ENCODE measurements around the gene PLAAT1.

The PLAAT1 gene

DNA sequence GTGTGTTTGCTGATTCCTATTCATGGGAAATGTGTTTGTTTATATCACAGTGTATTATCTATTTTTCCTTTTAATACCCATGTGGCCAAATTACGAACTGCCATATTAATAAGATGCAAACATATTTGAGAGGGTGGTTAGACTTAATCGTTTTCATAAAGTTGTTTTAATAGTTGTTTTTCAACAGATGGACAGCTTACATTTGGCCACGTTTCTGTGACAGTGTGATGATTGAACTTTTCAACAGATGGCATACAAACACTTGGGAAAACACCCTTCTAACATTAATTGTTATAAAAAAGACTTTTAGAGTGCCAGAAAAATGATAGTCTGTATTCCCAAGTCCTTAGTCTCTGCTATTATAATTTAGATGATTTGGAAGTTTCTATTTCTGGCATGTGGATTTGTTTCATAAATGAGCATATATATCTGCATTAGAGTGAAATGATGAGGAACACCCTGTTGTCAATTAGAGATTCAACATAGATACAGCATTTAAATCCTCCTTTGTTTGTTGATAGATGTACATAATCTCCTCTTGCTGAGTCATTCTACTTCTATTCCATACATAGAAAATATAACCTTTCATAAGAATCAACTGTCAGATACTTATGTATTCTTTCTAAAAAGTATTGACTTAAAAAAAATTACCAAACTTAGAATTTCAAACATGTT is 13.1 kb downstream of the PLAAT1 start:
- no peak for DNase-seq

DNA sequence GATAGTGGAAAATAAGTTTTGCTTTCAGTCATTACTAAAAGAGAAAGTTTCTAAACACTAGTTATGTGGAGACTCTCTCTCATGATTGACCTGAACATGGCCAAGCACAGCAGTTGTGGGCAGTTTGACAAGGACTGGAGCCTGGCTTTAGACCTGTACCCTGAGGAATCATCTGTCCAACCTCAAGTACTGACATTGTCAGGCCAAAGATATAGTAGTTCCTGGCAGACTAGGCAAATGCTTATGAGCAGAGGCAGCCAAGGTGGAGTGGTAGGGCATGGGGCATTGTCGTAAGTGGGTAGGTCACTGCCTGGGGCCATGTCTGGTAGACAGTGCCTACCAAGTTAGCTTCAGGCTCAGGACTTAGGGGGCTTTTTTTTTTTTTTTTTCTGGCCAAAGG is 20.9 kb downstream of the PLAAT1 start:
- DNase-seq, result no peak

DNA sequence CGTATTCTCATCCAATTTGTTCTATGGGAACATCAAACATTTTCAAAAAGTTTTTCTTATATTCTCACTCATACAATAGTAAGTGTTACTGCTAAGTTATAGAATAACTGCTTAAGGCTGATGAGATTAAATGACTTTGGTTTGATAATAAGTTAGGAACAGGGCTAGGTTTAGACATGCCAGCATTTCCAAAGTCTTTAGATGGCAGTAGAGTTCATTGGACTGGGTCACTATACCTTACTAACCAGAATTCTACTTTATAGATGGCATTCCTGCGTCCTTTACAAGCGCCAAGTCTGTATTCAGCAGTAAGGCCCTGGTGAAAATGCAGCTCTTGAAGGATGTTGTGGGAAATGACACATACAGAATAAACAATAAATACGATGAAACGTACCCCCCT is 21.7 kb downstream of the PLAAT1 start:
- DNase-seq, result no peak

GRCh38 chr3:193269343-193270028 is 28.5 kb downstream of the PLAAT1 start:
- no peak for DNase-seq

DNA sequence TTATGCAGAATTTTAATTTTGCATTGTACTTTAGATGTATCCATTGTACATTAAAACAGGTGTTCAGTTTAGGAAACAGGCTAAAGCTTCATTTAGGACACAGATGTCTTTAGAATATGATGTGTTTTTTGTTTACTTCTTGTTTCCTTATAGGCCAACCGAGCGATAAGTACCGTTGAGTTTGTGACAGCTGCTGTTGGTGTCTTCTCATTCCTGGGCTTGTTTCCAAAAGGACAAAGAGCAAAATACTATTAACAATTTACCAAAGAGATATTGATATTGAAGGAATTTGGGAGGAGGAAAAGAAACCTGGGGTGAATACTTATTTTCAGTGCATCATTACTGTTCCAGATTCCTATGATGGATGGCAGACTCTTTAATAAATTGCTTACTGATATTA is 29.4 kb downstream of the PLAAT1 start:
- no peak for DNase-seq

DNA sequence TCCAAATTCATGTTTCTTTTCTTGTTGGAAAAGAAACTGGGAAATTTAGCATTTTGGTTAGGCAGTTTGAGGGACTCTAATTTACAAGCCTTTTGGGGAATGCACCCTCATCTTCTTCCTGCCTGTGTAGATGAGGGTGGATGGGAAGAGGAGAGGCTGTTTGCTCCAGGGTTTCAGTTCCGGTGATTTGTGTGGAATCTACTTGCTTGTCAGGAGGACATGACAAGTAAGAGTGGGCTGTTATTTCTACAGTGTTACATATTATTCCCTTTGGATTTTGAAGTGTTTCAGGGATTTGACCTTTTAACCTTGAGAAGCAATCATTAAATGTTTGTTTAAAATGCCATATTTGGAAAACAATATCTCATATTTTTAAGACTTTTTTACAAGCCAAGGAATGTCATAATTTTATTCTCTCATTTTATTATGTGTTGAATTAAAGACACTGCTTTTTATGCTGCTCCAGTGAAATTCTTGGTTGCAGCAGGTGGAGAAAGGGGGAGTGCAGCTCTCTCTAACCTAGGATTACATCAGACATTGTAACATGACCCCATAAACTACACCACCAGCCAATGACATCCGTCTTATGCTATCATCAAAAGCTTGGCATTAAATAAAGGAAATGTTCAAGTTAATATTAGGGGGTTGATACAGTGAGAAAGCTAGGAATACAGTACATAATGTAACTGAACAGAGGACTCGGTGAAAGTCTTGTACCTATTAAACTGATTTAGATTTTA is 30.2 kb downstream of the PLAAT1 start:
- no peak for DNase-seq

- DNase-seq, result no peak
These were observed 51.4 kb downstream of the PLAAT1 start for GRCh38 chr3:193292386-193292785.

DNA sequence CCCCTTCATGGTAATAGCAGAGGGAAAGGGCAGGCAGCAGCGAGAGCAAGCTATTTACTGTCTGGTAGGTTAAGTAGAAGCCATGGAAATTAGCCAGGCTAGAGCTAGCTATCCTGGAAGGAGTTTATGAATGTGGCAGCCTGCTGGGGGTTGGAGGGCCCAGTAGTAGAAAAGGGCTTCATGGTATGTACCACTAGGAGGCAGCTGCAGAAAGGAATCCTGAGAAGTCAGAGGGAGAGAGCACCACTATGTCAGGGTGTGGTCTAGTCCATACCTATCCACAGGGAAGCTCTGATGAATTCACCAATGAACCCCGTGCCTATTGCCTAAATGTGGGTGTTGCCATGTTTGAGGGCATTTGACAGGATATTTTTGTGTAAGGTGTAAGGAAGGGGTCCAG is 55.0 kb downstream of the PLAAT1 start:
- no peak for DNase-seq

DNA sequence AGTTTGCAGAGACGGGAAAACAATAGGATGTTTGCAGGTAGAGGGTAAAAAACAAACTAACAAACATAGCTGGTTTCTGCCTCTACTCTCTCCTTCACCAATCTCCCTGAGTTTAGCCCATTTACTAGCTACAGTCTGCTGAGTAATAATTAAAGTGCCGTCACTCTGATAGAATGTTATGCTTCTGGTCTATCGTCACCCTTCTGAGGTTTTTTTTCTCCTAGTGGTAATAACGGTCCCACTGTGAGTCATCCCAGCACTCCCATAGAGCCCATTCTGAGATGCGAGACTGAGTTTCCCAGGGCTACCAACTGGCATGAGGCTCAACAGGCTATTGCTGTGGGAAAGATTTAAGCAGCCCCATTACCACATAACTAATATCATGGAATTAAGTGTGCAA is 56.4 kb downstream of the PLAAT1 start:
- no peak for DNase-seq

GRCh38 chr3:193301433-193301832 is 60.4 kb downstream of the PLAAT1 start:
- DNase-seq, result no peak

DNA sequence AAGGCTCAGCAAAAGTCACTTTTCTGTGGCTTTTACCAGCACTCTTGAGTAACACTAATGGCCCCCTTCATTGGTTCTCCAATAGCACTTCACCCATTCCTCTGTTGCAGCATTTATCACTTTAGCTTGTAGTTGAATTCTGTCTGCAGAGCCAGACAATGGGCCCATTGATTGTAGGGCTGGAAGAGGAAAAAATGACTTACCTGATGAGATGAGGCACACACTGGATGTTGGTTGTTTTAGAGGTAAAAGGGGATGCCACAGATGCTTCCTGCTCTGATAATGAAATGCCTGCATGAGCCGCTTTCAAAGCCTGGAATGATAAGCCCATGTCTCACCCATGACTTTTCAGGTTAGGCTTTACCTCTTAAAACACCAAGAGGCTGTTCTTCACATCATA is 64.3 kb downstream of the PLAAT1 start:
- DNase-seq, result no peak

DNA sequence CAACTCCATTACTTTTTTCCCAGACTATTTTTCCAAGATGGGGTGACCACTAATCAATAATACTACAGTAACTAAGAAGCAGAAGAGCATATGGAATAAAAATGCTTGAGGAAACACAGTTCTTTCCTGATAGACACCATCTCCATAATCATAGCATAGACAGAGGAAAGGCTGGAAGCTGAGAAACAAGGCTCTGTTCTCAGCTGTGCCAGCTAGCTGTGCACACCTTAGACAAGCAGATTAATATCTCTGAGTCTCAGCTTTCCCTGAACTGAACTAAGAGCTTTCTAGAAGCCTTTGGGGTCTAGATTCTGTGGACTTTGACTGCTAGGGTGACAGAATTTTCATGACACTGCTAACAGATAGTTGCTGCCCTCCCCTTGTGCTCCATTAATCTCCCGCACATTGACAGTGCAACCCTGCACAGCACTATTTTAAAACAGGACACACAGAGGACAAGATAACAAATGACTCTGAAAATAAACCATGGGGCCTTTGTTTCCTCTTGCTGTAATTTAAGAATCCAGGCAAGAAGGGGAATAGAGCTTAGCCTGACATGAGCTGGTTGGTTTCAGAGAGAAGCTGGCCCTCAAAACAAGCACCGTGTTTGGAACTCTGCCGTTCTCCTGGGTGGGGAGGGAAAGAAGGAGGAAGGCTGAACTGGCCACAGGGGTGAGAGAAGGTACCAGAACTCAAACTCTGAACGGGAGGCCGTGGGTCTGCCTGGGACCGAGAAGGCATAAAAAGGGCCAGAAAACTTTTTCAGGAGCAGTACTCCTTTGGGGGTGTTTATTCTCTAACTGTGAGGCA is 70.1 kb downstream of the PLAAT1 start:
- DNase-seq, result no peak

GRCh38 chr3:193313061-193313958 is 72.3 kb downstream of the PLAAT1 start:
- no peak for DNase-seq

DNA sequence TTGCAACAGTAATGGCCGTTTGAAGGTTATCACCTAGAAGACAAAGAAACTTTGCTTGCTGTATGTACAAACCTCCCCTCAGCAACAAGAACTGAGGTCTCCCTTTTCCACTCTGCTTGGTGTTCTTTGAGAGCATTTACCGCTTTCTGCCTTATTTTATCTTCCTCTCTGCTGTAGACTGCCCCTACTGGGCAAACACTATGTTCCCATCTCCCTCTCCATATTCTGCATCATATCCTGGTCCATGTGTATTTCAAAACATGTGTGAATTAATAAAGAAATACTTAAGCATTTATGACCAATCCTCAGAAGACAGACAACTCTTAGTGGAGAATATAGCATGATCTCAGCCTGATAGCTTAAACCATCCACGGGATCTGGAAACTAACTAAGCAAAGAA is 73.1 kb downstream of the PLAAT1 start:
- DNase-seq, result no peak

DNA sequence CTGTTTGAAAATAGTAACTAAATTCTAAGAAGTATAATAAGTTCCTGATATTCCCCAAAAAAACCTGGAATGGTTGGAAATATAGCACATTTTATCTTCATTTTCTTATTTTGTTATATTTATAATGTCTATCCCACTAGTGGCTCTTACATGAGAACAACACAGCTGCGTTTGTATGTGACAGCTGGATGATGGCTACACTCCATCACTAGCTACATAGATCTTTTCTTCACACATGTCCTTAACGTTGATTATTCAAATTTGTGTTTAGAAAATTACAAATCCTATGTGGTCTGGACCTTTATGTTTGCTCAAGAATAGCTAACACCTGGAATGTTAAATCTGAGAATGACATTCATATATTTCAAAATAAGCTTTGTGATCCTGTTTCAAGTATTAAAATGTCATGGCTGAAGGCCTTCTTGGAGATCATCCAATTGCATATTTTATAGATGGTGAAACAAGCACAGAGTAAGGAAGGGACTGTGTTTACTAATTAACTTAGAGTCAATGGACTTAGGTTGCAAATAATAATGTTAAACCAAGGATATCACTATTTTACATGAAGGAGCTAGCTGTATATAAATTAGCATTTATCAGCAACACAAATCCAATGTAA is 76.8 kb downstream of the PLAAT1 start:
- no peak for DNase-seq
